Peyer's patch (tissue), 4 donors: Measurements from ENCODE around the gene DBNL. TPM values are rescaled to one million over a fixed set of nuclear protein-coding genes. Genes with fewer than 3 reads are reported as not detected.
"Not testable (repeated sequence)": the region's sequence is repeated elsewhere in the genome, so short reads cannot be mapped to it uniquely, and the experiment has no call there.

Experiments used
- DNase-seq, 3 donors: peaks; one replicate each; pipeline ENCODE4 v3.0.0-alpha.2; 2017 to 2019
- H3K27ac ChIP-seq, 4 donors: fragments of 200-600 bp; sonication (generic); one replicate each; pipeline ENCODE4 v1.5.1; 2016 to 2019
- H3K27me3 ChIP-seq, 2 donors: fragments of 200-600 bp; sonication (generic); one replicate each; pipeline ENCODE4 v1.5.1; 2019
- H3K36me3 ChIP-seq, 3 donors: fragments of 200-600 bp; sonication (generic); one replicate each; pipeline ENCODE4 v1.5.1; 2016 to 2019
- H3K4me1 ChIP-seq, 4 donors: fragments of 200-600 bp; sonication (generic); one replicate each; pipeline ENCODE4 v1.5.1; 2016 to 2019
- H3K4me3 ChIP-seq, 4 donors: fragments of 200-600 bp; sonication (generic); 1 replicate in 3 of 4; 2 replicates in 1 of 4; pipeline ENCODE4 v1.5.1; 2016 to 2019; ENCODE audit warnings: mild to moderate bottlenecking in 1 of 4
- H3K9me3 ChIP-seq, 4 donors: fragments of 200-600 bp; sonication (generic); one replicate each; pipeline ENCODE4 v1.5.1; 2016 to 2019; ENCODE audit warnings: mild to moderate bottlenecking in 1 of 4
- POLR2A ChIP-seq, 2 donors: fragments of 450-650 bp; IDR thresholded peaks; one replicate each; pipeline ENCODE4 v1.5.1; 2017; ENCODE audit warnings: antibody characterized with exemption in 2 of 2, mild to moderate bottlenecking in 2 of 2, moderate library complexity in 2 of 2
- total RNA-seq, 4 donors: library from RNA; depleted of rRNA; stranded (reverse); fragments of >200 nt; gene quantifications; one replicate each; pipeline ENCODE4 v1.1.0, GENCODE V29; 2016
- TF ChIP-seq, protein P1 (sequence below), 6 experiments: fragments of 450-650 bp in 4 of 6; fragments of 200-600 bp in 2 of 6; sonication (generic) in 1 of 6; IDR thresholded peaks; one replicate each; pipeline ENCODE4 v1.5.1; 2017 to 2019; ENCODE audit warnings: antibody characterized with exemption in 6 of 6, mild to moderate bottlenecking in 3 of 6, moderate library complexity in 1 of 6

Gene DBNL
- total RNA-seq, 4 donors from 2014 or later, result 100 to 303 (median 111) TPM

DNA sequence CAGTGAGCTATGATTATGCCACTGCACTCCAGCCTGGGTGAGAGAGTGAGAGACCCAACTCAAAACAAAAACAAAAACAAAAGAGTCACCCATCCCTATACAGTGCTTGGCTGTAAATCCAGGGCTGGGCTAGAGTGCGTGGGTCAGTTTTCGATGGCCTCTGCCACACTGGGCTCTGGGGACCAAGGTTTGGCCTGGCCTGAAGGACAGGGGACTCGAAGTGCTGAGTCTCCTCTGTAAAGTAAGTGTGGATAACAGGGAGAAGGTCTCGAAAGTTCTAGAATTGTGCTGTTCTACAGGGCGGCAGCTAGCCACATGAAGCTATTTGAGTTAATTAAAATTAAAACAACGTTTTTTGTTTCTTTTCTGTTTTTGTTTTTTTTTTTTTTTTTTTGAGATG lies 12.5 kb upstream of the DBNL start:
- not testable (repeated sequence) for H3K36me3 ChIP-seq, H3K27me3 ChIP-seq, H3K4me1 ChIP-seq, DNase-seq, H3K27ac ChIP-seq, H3K9me3 ChIP-seq, H3K4me3 ChIP-seq

DNA sequence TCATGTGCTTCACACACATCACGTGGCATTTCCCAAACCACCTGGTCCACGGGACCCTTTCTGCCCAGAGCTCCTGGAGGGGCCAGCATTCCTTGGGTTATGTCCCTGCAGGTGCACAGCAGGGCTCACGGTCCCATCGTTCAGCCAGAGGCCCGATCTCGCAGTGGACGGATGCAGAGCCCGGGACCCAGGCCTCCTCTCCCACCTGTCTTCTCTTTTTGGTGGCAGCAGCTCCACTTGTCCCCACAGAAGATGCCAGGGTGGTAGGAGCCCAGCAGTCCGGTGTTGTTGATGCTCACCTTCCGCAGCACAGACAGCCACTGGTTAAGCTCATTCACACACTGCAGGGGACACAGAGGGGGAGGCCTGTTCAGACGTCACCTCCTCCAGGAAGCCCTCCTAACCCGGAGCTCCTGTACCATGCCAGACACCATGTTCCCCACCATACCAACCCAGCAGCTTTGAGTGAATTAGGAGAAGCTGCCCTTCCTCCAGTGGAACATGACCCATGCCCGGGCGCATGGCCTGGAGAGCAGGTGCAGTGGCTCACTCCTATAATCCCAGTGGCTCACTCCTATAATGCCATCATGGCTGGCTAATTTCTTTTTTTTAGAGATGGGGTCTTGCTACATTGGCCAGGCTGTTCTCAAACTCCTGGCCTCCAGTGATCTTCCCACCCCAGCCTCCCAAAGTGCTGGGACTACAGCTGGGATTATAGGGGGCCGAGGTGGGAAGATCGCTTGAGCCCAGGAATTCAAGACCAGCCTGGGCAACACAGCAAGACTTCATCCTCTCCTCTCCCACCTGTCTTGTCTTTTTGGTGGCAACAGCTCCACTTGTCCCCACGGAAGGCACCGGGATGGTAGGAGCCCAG lies 10.3 kb upstream of the DBNL start:
- not testable (repeated sequence) for H3K27me3 ChIP-seq, H3K9me3 ChIP-seq, H3K27ac ChIP-seq, H3K4me3 ChIP-seq, DNase-seq, H3K4me1 ChIP-seq, H3K36me3 ChIP-seq

DNA sequence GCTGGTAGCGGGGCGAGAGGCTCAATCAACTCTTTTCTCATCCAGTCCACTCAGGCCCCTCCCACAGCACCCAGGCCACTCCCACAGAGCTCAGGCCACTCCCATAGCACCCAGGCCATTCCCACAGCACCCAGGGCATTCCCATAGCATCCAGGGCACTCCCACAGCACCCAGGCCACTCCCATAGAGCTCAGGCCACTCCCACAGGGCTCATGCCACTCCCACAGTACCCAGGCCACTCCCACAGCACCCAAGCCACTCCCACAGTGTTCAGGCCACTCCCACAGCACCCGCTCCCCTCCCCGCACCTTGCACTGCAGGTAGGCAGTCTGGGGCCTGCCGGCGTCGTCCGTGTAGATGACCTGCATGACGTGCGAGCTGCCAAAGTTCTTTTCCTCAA lies 8.1 kb upstream of the DBNL start:
- TF ChIP-seq POLR2A (IDR thresholded peaks at IDR 0.05), result peak in 1 of 2 donors; percentile 27
- not testable (repeated sequence) for H3K27me3 ChIP-seq, H3K36me3 ChIP-seq, H3K4me3 ChIP-seq, H3K4me1 ChIP-seq, H3K9me3 ChIP-seq
- H3K27ac ChIP-seq, result peak overlapping the region in 2 of 4 donors; percentile 35
- DNase-seq, result peak in 2 of 3 donors; percentile 69 to 81

DNA sequence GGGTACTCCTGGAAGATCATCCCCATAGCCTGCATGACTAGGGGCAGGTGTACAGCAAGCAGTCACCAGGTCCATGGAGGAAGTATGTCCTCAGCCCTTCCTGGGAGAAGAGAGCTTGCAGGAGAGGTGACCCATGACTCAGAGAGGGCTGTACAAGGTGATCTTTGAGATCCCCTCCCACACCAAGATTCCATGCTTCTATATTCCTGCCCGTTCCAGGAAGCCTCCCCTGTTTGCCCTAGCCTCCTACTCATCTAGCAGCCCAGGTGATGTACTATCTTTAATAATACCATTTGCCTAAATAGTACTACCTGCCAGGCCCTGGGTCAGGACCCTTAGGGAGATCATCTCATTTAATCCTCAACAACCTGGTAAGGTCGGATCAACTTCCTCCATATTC lies 6.6 kb upstream of the DBNL start:
- peak overlapping the region in 2 of 4 donors; percentile 24 to 39 for H3K4me3 ChIP-seq
- H3K27ac ChIP-seq, result peak overlapping the region in 3 of 4 donors; percentile 46 to 80 (median 71)

DNA sequence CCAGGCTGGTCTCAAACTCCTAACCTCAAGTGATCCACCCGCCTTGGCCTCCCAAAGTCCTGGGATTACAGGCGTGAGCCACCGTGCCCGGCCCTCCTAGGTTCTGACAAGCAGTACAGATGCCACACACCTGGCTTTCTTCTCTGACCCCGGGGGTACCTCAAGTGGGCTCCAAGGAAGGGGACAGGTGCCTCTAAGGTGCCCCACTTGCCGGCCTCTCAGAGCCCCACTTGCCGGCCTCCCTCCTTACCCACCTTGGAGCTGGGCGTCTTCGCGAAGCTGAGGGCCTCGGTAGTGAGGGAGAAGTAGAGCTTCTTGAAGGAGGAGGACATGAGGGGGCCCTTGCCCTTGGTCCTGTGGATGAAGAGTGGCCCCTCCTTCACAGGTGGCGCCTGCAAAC lies 5.9 kb upstream of the DBNL start:
- not testable (repeated sequence) for H3K4me1 ChIP-seq, H3K27me3 ChIP-seq, H3K9me3 ChIP-seq, H3K36me3 ChIP-seq, DNase-seq
- Histone ChIP-seq H3K4me3 (peak overlapping the region in 2 of 4 donors; percentile 24 to 39), H3K27ac (peak overlapping the region in 3 of 4 donors; percentile 46 to 80 (median 71))
- peak in 1 of 2 donors; percentile 16 for TF ChIP-seq POLR2A (IDR thresholded peaks at IDR 0.05)

More for the DNA sequence above, 6.6 kb upstream of the DBNL start:
- H3K36me3 ChIP-seq, H3K27me3 ChIP-seq, H3K4me1 ChIP-seq, H3K9me3 ChIP-seq: not testable (repeated sequence)
- peak in 1 of 2 donors; percentile 49 for TF ChIP-seq POLR2A (IDR thresholded peaks at IDR 0.05)
- peak in 1 of 3 donors; percentile 48 for DNase-seq

DNA sequence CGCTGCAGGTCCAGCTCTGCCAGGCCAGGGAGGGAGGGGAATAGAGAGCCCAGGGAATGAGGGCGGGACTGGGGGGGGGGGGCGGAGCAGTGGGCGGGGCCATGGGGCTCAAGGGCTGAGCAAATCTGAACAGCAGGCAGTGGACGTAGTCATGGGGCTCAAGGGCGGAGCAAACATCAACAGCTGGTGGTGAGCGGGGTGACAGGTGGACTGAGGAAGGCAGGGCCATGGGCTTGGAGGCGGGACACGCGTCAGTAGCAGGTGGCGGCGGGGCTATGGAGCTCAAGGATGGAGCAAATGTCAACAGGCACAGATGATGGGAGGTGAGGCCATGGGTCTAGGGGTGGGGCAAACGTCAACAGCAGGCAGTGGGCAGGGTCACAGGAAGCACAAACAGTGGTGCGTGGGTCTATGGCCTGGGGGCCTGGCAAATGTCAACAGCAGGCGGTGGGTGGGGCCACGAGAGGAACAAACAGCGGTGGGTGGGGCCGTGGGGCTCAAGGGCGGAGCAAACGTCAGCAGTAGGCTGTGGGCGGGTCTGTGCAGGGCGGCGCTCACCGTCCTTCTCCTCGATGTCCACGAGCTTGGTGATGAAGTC lies 5.4 kb upstream of the DBNL start:
- peak overlapping the region; percentile 67 to 89 (median 73) for H3K27ac ChIP-seq
- H3K27me3 ChIP-seq, H3K9me3 ChIP-seq, H3K36me3 ChIP-seq: not testable (repeated sequence)
- H3K4me1 ChIP-seq, result peaks cover 0 to 13% (median 5%) of the 10 kb centered on the region in 4 donors
- peak; percentile 96 to 98 (median 97) for DNase-seq
- peak overlapping the region in 3 of 4 donors; percentile 33 to 49 (median 39) for H3K4me3 ChIP-seq

DNA sequence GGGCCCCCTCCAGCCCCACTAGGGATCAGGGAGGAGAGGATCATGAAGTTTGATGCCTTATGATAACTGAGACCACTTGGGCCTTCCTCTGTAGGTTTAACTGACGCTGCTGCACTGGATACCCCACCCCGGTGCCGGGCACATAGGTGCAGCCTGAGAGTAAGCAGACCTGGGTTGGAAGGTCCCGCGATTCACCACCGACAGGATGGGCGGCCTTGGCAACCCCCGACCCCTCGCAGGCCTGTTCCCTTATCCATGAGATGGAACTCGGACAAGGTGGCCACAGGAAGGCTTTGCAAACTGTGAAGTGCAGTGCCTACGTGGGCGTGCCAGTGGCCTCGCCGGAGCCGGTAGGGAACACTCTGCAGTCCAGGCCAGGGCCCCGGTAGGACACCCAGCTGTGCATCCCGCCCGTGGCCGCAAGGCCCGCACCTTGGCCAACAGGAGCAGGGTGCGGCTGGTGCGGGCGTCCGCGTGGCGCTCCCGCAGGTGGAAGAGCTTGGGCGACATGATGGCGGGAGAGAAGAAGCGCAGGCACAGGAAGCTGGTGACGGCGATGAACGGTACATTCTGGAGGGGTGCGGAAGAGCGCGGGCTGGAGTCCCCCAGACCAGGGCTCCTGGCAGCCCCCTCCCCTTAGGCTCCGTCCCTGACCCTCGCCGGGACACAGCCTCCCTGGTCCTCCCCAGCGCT lies 4.6 kb upstream of the DBNL start:
- peak overlapping the region; percentile 65 to 81 (median 72) for H3K27ac ChIP-seq

DNA sequence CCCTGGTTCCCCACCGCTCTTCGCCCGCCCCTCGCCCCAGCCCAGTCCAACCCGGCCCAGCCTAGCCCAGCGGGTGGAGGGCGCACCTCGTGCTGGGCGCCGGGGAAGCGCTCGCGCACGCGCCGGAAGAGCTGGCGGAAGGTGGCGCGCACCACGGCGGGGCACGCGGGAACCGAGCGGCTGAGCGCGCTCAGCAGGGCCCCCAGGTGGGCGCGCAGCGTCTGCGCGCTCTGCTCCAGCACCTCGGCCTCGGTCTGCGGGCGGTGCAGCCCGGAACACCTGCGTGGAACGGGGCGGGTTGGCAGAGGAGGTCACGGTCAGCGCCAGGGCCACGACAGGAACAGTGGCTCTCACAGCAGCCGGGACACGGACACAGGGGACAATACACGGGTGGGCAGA lies 4.0 kb upstream of the DBNL start:
- Histone ChIP-seq H3K4me3 (peak overlapping the region; percentile 34 to 54 (median 48)), H3K27ac (peak overlapping the region; percentile 65 to 81 (median 72)), H3K4me1 (peaks cover 0 to 17% (median 6%) of the 10 kb centered on the region in 4 donors)
- H3K9me3 ChIP-seq, H3K36me3 ChIP-seq, H3K27me3 ChIP-seq: not testable (repeated sequence)
- peak; percentile 57 to 78 (median 64) for DNase-seq
- TF ChIP-seq, protein P1, sequence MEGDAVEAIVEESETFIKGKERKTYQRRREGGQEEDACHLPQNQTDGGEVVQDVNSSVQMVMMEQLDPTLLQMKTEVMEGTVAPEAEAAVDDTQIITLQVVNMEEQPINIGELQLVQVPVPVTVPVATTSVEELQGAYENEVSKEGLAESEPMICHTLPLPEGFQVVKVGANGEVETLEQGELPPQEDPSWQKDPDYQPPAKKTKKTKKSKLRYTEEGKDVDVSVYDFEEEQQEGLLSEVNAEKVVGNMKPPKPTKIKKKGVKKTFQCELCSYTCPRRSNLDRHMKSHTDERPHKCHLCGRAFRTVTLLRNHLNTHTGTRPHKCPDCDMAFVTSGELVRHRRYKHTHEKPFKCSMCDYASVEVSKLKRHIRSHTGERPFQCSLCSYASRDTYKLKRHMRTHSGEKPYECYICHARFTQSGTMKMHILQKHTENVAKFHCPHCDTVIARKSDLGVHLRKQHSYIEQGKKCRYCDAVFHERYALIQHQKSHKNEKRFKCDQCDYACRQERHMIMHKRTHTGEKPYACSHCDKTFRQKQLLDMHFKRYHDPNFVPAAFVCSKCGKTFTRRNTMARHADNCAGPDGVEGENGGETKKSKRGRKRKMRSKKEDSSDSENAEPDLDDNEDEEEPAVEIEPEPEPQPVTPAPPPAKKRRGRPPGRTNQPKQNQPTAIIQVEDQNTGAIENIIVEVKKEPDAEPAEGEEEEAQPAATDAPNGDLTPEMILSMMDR (IDR thresholded peaks at IDR 0.05), result peak in 4 of 6 experiments; percentile 3 to 41 (median 22)
- peak in 1 of 2 donors; percentile 14 for TF ChIP-seq POLR2A (IDR thresholded peaks at IDR 0.05)

More for the DNA sequence above, 4.6 kb upstream of the DBNL start:
- Histone ChIP-seq H3K4me3 (peak overlapping the region; percentile 34 to 54 (median 48)), H3K4me1 (peaks cover 0 to 14% (median 6%) of the 10 kb centered on the region in 4 donors)
- peak in 1 of 3 donors; percentile 49 for DNase-seq
- not testable (repeated sequence) for H3K36me3 ChIP-seq, H3K27me3 ChIP-seq, H3K9me3 ChIP-seq

DNA sequence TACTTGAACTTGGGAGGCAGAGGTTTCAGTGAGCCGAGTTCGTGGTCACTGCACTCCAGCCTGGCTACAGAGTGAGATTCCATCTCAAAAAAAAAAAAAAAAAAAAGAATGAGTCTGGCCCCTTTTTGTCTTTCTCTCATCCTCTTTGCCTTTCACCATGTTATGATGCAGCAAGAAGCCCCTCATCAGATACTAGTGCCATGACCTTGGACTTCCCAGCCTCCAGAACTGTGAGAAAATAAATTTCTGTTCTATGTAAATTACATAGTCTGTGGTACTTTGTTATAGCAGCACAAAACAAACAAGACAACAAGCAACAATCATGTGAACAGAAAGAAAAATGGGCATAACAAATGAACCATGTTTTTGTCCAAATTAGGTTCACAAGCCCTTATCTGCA lies 2.3 kb upstream of the DBNL start:
- peaks cover 0 to 33% (median 12%) of the 10 kb centered on the region in 4 donors for H3K4me1 ChIP-seq
- H3K9me3 ChIP-seq, result no peaks in the 10 kb centered on the region
- H3K36me3 ChIP-seq, result no peaks in the 10 kb centered on the region
- no peak for DNase-seq
- no peaks in the 10 kb centered on the region for H3K27me3 ChIP-seq
- H3K4me3 ChIP-seq, result no peak overlapping the region
- TF ChIP-seq, protein P1 (IDR thresholded peaks at IDR 0.05), result no peak
- TF ChIP-seq POLR2A (IDR thresholded peaks at IDR 0.05), result no peak
- H3K27ac ChIP-seq, result no peak overlapping the region
